Tibial nerve (tissue), 3 donors: ENCODE data around the gene SRBD1.

Experiments used
- POLR2A ChIP-seq, 2 donors: fragments of 450-650 bp; IDR thresholded peaks; one replicate each; pipeline ENCODE4 v1.6.1; 2017; ENCODE audit warnings: antibody characterized with exemption in 2 of 2, mild to moderate bottlenecking in 2 of 2, moderate library complexity in 2 of 2
- TF ChIP-seq, protein P1 (sequence below), 5 experiments: fragments of 200-600 bp in 3 of 5; fragments of 450-650 bp in 2 of 5; sonication (generic) in 3 of 5; IDR thresholded peaks; one replicate each; pipeline ENCODE4 v1.5.1; 2016 to 2019; ENCODE audit warnings: antibody characterized with exemption in 5 of 5, mild to moderate bottlenecking in 3 of 5, moderate library complexity in 2 of 5

DNA sequence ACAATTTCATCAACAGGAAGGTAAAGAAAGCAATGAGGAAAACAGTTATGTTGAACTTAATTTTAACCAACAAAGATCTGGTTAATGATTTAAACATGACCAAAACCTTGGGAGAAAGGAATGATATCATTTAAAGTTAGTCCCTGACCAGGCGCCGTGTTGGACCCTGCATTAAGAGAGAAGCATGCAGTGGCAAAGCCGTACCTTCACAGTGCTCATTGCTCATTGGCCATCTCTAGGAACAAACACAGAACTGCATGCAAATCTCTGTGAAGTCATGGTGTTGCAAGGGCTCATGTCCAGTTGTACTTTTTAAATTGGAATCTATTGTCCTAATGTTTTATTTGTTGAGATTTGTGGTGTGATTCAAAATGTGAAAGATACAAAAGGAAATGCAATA lies 12.0 kb upstream of the SRBD1 start:
- TF ChIP-seq, protein P1, sequence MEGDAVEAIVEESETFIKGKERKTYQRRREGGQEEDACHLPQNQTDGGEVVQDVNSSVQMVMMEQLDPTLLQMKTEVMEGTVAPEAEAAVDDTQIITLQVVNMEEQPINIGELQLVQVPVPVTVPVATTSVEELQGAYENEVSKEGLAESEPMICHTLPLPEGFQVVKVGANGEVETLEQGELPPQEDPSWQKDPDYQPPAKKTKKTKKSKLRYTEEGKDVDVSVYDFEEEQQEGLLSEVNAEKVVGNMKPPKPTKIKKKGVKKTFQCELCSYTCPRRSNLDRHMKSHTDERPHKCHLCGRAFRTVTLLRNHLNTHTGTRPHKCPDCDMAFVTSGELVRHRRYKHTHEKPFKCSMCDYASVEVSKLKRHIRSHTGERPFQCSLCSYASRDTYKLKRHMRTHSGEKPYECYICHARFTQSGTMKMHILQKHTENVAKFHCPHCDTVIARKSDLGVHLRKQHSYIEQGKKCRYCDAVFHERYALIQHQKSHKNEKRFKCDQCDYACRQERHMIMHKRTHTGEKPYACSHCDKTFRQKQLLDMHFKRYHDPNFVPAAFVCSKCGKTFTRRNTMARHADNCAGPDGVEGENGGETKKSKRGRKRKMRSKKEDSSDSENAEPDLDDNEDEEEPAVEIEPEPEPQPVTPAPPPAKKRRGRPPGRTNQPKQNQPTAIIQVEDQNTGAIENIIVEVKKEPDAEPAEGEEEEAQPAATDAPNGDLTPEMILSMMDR (IDR thresholded peaks at IDR 0.05), result no peak
- TF ChIP-seq POLR2A (IDR thresholded peaks at IDR 0.05), result no peak
